Left cardiac atrium (tissue), 4 donors: Measurements from ENCODE around the gene CLDN22. TPM values are rescaled to one million over a fixed set of nuclear protein-coding genes. Genes with fewer than 3 reads are reported as not detected.
A peak's percentile ranks its signal among the peaks of the same experiment; 100 is the strongest.

Source experiments
- ATAC-seq, 2 donors: fragments of 200-7000 bp; cut with Tn5 transposase; one replicate each; pipeline ENCODE4 v1.9.1; 2020; ENCODE audit warnings: mild to moderate bottlenecking in 2 of 2, moderate library complexity in 2 of 2
- DNase-seq: peaks from one replicate; pipeline ENCODE4 v3.0.0-alpha.2; 2020
- intact Hi-C, 2 donors: fragments of 100-400 bp; cut with DNase I; formaldehyde crosslinking; loops; one replicate each; pipeline versions ENCODE4 v1.14.1 to v1.15.1; 2022 to 2023
- total RNA-seq, 2 donors: library from RNA; stranded (reverse); fragmentation: NEBNext Ultra II Directional; extraction: Animal tissue kit (Norgen Biotek cat#: 25700); gene quantifications; one replicate each; pipeline ENCODE4 v1.2.1, GENCODE V29; 2021
- donor health status: DM: no; HTN: yes; CAD: no.
- donor health status: DM: no; HTN: yes; CAD: no; lungs with severe emphysema.
- donor health status: DM: yes; HTN: yes; CAD: no.
- donor health status: Dilated cardiomyopathy.

Gene CLDN22
- total RNA-seq, 2 donors from 2014 or later: not detected

- ATAC-seq (peak in 1 of 2 donors; percentile 63), DNase-seq (no peak)
- intact Hi-C loops: no loop called here
Observed at GRCh38 chr4:183348706-183349659, 28.9 kb upstream of the CLDN22 start.

DNA sequence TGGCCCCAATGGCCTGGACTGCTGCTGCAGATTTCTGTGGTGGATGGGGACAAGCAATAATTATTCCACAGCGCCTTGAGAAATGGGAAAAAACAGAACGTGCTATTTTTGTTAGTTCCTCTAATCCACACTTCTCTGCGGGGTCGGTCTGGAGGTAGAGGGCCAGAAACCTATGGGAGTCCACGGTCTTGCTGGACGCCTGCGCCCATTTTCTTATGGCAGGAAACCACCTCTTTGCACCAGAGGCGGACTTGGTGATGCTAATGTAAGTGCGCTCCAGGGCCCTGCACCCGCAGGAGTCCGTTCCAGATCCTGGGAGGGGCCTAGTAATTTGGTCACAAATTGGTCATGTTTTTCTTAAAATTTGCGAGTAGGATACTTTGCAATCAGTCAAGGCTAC, 28.1 kb upstream of the CLDN22 start:
- DNase-seq: no peak

DNA sequence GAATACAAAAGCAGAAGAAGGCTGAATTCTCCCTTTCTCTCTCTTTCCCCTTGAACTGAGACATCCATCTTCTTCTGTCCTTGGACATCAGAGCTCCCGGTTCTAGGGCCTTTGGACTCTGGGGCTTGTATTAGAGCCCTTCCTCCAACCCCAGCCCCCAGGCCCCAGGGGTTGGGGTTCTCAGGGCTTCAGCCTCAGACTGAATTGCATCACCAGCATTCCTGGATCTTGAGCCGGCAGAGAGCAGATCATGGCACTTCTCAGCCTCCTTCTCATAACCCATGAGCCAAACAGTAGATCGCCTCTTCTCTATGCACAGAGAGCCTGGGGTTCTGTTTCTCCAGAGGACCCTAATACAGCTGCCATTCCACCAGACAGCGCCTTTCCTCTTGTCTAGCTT, 27.5 kb upstream of the CLDN22 start:
- DNase-seq (no peak), ATAC-seq (no peak)
- intact Hi-C loops: no loop called here

More for the DNA sequence above, 28.1 kb upstream of the CLDN22 start:
- no peak for ATAC-seq
- intact Hi-C loops: no loop called here

- ATAC-seq (no peak), DNase-seq (no peak)
- intact Hi-C loops: no loop called here
Observed at GRCh38 chr4:183347146-183347545, 27.1 kb upstream of the CLDN22 start.

- no peak for ATAC-seq
- intact Hi-C loops: no loop called here
- DNase-seq: no peak
Observed at GRCh38 chr4:183345261-183345660, 25.2 kb upstream of the CLDN22 start.

DNA sequence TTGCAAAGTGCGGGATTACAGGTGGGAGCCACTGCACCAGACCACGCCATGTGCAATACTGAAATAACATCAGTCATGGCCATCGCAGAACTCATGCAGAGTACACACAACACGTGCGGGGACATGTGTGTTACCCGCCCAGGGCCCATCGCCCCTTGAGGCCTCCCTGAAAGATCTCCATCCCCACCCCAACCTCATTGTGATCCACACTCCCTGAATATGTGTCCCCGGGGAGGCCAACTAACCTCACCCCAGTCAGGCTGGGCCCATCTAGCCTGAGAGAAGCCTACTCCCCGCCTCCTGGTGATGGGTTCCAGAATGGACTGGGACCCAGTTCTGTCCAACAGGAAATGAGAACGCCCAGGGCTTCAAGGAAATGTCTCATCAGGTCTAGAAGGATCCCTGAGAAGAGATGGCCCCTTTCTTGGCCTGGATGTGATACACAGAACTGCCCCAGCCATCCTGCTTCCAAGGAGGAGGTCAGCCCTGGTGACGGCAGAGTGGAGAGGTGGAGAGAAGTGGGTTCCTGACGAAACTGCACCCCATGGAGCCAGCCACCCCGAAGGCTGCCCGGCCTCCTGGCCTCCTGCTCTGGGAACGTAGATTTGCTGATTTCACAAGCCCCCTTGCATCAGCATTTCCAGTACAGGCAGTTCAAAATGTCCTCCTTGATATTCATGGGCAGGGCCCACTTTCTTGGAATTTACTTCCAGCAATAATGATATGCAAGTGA, 24.6 kb upstream of the CLDN22 start:
- intact Hi-C loops: no loop called here
- ATAC-seq (no peak), DNase-seq (no peak)

- no peak for DNase-seq
- intact Hi-C loops: no loop called here
Observed at GRCh38 chr4:183343730-183344129, 23.7 kb upstream of the CLDN22 start.

GRCh38 chr4:183342541-183343533, 22.8 kb upstream of the CLDN22 start:
- ATAC-seq (peak; percentile 41 to 61), DNase-seq (no peak)
- intact Hi-C loops: no loop called here

More at GRCh38 chr4:183343730-183344129, 23.7 kb upstream of the CLDN22 start:
- no peak for ATAC-seq

DNA sequence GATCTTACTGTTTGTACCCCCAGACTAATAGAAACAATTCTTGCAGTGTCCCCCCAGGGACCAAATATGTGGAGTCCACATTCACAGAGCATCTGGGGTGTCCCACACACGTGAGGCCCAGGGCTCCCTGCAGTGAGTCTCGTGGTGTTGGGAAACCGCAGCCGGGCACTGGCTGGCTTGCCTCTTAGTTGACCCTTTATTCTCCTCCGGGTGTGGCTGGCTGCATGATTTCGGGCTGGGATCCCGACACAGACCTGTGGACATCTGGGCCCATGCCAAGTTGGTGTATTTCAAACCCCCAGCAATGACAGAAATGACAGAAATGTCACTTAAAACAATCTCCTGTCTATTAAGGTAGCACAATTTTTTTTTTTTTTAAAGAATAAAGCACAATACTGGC, 17.8 kb upstream of the CLDN22 start:
- intact Hi-C loops: no loop called here
- DNase-seq: no peak
- peak in 1 of 2 donors; percentile 41 for ATAC-seq

DNA sequence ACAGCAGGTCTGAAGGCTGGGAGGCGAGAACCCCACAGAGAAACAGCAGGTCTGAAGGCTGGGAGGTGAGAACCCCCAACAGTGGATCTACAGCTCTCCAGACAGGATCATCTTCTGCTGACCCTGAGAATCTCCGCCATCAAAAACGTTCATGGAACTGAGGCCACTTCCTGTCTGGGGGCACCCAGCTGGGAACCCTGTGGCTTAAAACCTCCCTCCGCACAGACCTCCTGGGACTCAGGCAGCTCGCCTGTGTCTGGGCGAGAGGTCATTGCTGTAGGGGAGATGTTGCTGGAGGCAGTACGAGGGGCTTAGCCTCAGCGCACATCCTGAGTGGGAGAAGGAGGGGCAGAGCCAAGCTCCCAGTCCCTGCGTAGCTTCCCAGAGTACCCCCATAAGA, 17.3 kb upstream of the CLDN22 start:
- intact Hi-C loops: no loop called here
- ATAC-seq: no peak
- DNase-seq: no peak

GRCh38 chr4:183335369-183335940, 15.4 kb upstream of the CLDN22 start:
- ATAC-seq (peak in 1 of 2 donors; percentile 57), DNase-seq (no peak)
- intact Hi-C loops: no loop called here

GRCh38 chr4:183333983-183334382, 13.9 kb upstream of the CLDN22 start:
- intact Hi-C loops: no loop called here
- DNase-seq (no peak), ATAC-seq (no peak)

DNA sequence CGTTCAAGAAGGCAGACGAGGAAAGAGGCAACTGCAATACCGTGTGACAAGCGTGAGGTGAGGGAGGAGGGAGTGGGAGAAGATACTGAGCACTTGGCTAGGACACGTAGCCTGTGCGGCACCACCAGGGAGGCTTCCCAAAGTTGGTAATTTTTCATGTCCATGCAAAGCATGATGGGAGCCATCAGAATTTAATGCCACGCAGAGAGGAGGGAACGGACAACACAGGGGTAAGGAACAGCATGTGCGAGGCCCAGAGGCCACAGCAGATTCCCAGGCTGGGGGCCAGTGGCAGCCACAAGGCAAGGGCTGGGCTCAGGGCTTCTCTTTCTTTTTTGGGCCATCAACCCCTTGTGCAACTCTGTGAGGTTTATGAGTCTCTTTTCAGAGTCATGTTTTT, 13.1 kb upstream of the CLDN22 start:
- intact Hi-C loops: no loop called here
- ATAC-seq (no peak), DNase-seq (no peak)

DNA sequence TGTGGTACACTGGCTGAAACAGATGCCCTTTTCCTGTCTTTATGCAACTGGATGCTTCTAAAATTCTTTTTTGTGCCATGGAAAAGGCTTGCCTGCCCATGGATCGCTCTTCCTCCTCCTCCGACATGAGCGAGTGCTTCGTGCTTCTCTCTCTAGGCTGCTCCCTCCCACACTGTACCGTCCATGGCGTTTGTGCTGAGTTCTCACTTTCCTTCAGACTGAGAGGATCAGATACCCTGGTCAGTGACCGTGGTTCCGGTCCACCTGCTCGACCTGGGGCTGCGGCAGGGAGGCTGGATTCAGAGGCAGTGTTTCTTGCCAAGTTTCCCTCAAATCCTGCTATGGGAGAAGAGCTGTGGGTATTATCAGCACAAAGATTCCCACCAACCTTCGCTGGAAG, 12.4 kb upstream of the CLDN22 start:
- intact Hi-C loops: no loop called here
- DNase-seq (no peak), ATAC-seq (no peak)

DNA sequence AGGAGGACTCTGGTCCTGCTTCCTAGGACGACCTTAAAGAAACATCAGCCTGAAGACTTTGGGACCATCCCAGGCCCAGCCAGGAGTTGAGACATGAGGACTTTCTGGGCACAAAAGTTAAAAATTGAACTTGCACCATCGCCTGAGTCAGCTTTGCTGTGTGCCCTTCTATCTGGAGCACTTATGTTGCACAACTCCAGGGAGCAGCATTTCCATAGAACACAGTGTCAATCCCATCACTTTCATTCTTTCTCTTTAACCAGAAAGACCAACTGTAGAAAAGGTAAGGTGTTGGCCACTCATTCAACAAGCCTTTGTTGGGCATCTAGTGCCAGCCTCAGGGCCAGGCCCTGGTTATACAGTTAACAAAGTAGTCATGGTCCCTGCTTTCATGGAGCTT, 10.8 kb upstream of the CLDN22 start:
- DNase-seq: no peak
- intact Hi-C loops: no loop called here
- no peak for ATAC-seq

GRCh38 chr4:183329954-183330742, 10.1 kb upstream of the CLDN22 start:
- intact Hi-C loops: no loop called here
- DNase-seq: no peak
- no peak for ATAC-seq

DNA sequence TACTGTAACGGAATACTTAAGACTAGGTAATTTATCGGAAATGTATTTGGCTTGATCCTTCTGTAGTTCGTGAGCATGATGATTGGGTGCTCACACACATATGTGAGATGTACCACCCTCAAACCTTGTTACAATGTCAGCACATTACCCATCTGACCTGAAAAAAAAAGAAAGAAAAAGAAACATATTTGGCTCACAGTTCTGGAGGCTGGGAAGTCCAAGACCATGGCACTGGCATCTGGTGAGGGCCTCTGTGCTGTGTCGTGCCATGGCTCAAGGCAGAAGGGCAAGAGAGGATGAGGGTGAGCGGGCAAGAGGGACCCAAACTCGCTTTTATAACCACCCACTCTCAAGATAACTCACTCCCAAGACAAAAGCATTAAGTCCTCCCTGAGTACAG, 9.2 kb upstream of the CLDN22 start:
- DNase-seq: no peak
- ATAC-seq: no peak
- intact Hi-C loops: no loop called here

GRCh38 chr4:183328832-183329231, 8.8 kb upstream of the CLDN22 start:
- intact Hi-C loops: no loop called here
- DNase-seq (no peak), ATAC-seq (peak in 1 of 2 donors; percentile 54)
